ENCODE data around the gene DLGAP4.
A peak's percentile ranks its signal among the peaks of the same experiment; 100 is the strongest.

The DLGAP4 gene

DNA sequence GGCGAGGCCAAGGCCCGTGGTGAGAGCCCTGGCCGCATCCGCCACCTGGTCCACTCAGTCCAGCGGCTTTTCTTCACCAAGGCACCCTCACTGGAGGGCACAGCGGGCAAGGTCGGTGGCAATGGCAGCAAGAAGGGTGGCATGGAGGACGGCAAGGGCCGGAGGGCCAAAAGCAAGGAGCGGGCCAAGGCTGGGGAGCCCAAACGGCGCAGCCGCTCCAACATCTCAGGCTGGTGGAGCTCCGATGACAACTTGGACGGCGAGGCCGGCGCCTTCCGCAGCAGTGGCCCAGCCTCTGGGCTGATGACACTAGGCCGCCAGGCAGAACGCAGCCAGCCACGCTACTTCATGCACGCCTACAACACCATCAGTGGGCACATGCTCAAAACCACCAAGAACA is 126.0 kb downstream of the DLGAP4 start:
- no peak for DNase-seq (ENCODE audit: extremely low spot score)
- ChIA-PET POLR2A (no interaction called here), CTCF (no interaction called here)
- TF ChIP-seq LEF1 (IDR thresholded peaks at IDR 0.05; ENCODE audit: borderline replicate concordance) (no peak), PKNOX1 (IDR thresholded peaks at IDR 0.05) (no peak), FOXK2 (IDR thresholded peaks at IDR 0.05) (no peak), FOXM1 (IDR thresholded peaks at IDR 0.05; ENCODE audit: borderline replicate concordance) (no peak), FOXA1 (IDR thresholded peaks at IDR 0.05) (no peak), HDGF (IDR thresholded peaks at IDR 0.05; ENCODE audit: borderline replicate concordance) (no peak), ELF4 (IDR thresholded peaks at IDR 0.05) (no peak), L3MBTL2 (conservative IDR thresholded peaks at IDR 0.05) (no peak), ARNT (IDR thresholded peaks at IDR 0.05) (no peak), BHLHE40 (IDR thresholded peaks at IDR 0.05; ENCODE audit: borderline replicate concordance) (no peak), NFRKB (IDR thresholded peaks at IDR 0.05) (no peak), SUZ12 (IDR thresholded peaks at IDR 0.05) (no peak), TARDBP (IDR thresholded peaks at IDR 0.05) (no peak), ZNF384 (IDR thresholded peaks at IDR 0.05) (no peak), SP1 (IDR thresholded peaks at IDR 0.05) (no peak), CTBP1 (IDR thresholded peaks at IDR 0.05; ENCODE audit: borderline replicate concordance) (no peak)

DNA sequence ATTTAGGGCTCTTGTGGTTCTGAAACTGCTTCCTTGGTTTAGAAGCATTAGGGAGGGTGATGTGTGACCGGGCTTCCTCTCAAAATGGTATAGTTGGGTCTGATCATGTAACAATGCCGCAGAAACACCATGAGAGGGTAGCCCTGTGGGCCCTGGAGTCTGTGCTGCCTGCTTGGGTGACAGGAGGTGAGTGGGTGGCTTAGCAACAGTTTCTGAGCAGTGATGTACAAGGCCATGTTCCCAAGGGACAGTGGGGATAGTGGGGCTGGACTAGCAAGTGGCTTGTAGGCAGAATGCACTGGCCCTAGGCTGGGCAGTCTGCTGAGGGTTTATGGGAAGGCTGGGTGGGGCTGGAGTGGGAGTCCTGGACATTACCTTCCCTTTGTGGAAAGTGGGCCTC is 128.2 kb downstream of the DLGAP4 start:
- TF ChIP-seq ARNT (IDR thresholded peaks at IDR 0.05) (no peak), BHLHE40 (IDR thresholded peaks at IDR 0.05; ENCODE audit: borderline replicate concordance) (no peak)
- no peak for DNase-seq (ENCODE audit: extremely low spot score)
- POLR2A ChIA-PET = no interaction called here
- CTCF ChIA-PET = no interaction called here

DNA sequence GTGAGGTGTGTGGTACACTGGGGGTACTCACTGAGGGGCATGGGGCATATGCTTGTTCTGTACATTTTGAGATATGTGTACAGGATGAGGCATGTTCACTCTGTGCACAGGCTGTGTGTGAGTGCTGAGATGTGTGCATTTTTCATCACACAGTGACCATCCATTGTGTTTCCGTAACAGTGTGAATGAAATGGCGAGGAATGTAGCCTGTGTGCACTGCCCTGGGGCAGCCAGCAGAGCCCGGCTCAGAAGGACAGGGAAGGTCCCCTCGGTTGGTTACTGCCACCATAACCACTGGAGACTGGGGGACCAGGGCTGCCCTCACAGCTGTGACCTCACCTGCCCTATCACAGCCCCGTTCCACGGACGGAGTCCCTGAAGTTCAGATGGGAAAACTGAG is 129.0 kb downstream of the DLGAP4 start:
- ChIA-PET POLR2A (no interaction called here), CTCF (no interaction called here)
- DNase-seq (ENCODE audit: extremely low spot score) = no peak
- TF ChIP-seq LEF1 (IDR thresholded peaks at IDR 0.05; ENCODE audit: borderline replicate concordance) (no peak), ZNF384 (IDR thresholded peaks at IDR 0.05) (no peak), HDGF (IDR thresholded peaks at IDR 0.05; ENCODE audit: borderline replicate concordance) (no peak), BHLHE40 (IDR thresholded peaks at IDR 0.05; ENCODE audit: borderline replicate concordance) (no peak)

GRCh38 chr20:36435592-36436541 is 129.7 kb downstream of the DLGAP4 start:
- no peak for TF ChIP-seq ELF4 (IDR thresholded peaks at IDR 0.05)
- no peak for TF ChIP-seq CTBP1 (IDR thresholded peaks at IDR 0.05; ENCODE audit: borderline replicate concordance)
- no peak for TF ChIP-seq ZNF384 (IDR thresholded peaks at IDR 0.05)
- TF ChIP-seq L3MBTL2 (conservative IDR thresholded peaks at IDR 0.05) = no peak
- TF ChIP-seq TARDBP (IDR thresholded peaks at IDR 0.05) = no peak
- TF ChIP-seq FOXA1 (IDR thresholded peaks at IDR 0.05) = no peak
- TF ChIP-seq FOXK2 (IDR thresholded peaks at IDR 0.05) = no peak
- TF ChIP-seq PKNOX1 (IDR thresholded peaks at IDR 0.05) = no peak
- no peak for TF ChIP-seq SUZ12 (IDR thresholded peaks at IDR 0.05)
- TF ChIP-seq BHLHE40 (IDR thresholded peaks at IDR 0.05; ENCODE audit: borderline replicate concordance) = no peak
- TF ChIP-seq NFRKB (IDR thresholded peaks at IDR 0.05) = no peak
- TF ChIP-seq ARNT (IDR thresholded peaks at IDR 0.05) = no peak
- no peak for TF ChIP-seq SP1 (IDR thresholded peaks at IDR 0.05)
- ChIA-PET POLR2A (no interaction called here), CTCF (interaction anchor here (1.3 kb wide), 1 partner anchor 36 kb away, joined by 4 read pairs; no protein-coding TSS in a partner anchor)
- DNase-seq (ENCODE audit: extremely low spot score) = peak; percentile 62

GRCh38 chr20:36439040-36439730 is 133.0 kb downstream of the DLGAP4 start:
- peak; percentile 79 for DNase-seq (ENCODE audit: extremely low spot score)
- POLR2A ChIA-PET = no interaction called here
- TF ChIP-seq PKNOX1 (IDR thresholded peaks at IDR 0.05) (no peak), FOXA1 (IDR thresholded peaks at IDR 0.05) (no peak), CTBP1 (IDR thresholded peaks at IDR 0.05; ENCODE audit: borderline replicate concordance) (no peak), TARDBP (IDR thresholded peaks at IDR 0.05) (no peak), L3MBTL2 (conservative IDR thresholded peaks at IDR 0.05) (no peak), ARNT (IDR thresholded peaks at IDR 0.05) (no peak), BHLHE40 (IDR thresholded peaks at IDR 0.05; ENCODE audit: borderline replicate concordance) (no peak), HDGF (IDR thresholded peaks at IDR 0.05; ENCODE audit: borderline replicate concordance) (no peak)
- CTCF ChIA-PET = interaction anchor here (0.6 to 1.6 kb wide), 12 partner anchors 12 to 1767 kb away, joined by 3 to 7 read pairs (median 3); no protein-coding TSS in a partner anchor

DNA sequence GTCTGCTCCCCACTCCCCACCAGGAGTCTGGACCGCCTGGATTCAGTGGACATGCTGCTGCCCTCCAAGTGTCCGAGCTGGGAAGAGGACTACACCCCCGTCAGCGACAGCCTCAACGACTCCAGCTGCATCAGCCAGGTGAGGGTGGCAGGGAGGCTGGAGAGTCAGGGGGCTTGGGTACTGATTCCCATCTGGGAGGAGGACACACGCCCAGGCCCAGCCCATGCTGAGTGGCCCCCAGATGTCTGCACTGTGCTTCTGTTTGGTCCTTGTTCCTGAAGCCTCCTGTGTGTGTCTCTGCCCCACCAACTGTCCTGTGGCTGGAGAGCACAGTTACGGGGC is 133.6 kb downstream of the DLGAP4 start:
- CTCF ChIA-PET = interaction anchor here (0.6 to 1.6 kb wide), 11 partner anchors 11 to 1768 kb away, joined by 3 to 7 read pairs (median 3); no protein-coding TSS in a partner anchor
- POLR2A ChIA-PET = no interaction called here
- TF ChIP-seq ZNF384 (IDR thresholded peaks at IDR 0.05) = no peak
- TF ChIP-seq CTBP1 (IDR thresholded peaks at IDR 0.05; ENCODE audit: borderline replicate concordance) = no peak
- TF ChIP-seq ELF4 (IDR thresholded peaks at IDR 0.05) = no peak
- TF ChIP-seq SP1 (IDR thresholded peaks at IDR 0.05) = no peak
- no peak for TF ChIP-seq NFRKB (IDR thresholded peaks at IDR 0.05)
- no peak for TF ChIP-seq LEF1 (IDR thresholded peaks at IDR 0.05; ENCODE audit: borderline replicate concordance)
- no peak for TF ChIP-seq SUZ12 (IDR thresholded peaks at IDR 0.05)
- TF ChIP-seq FOXK2 (IDR thresholded peaks at IDR 0.05) = no peak
- no peak for TF ChIP-seq PKNOX1 (IDR thresholded peaks at IDR 0.05)
- no peak for TF ChIP-seq BHLHE40 (IDR thresholded peaks at IDR 0.05; ENCODE audit: borderline replicate concordance)
- TF ChIP-seq L3MBTL2 (conservative IDR thresholded peaks at IDR 0.05) = no peak
- TF ChIP-seq HDGF (IDR thresholded peaks at IDR 0.05; ENCODE audit: borderline replicate concordance) = no peak
- TF ChIP-seq FOXA1 (IDR thresholded peaks at IDR 0.05) = no peak
- no peak for TF ChIP-seq ARNT (IDR thresholded peaks at IDR 0.05)
- TF ChIP-seq FOXM1 (IDR thresholded peaks at IDR 0.05; ENCODE audit: borderline replicate concordance) = no peak
- no peak for TF ChIP-seq TARDBP (IDR thresholded peaks at IDR 0.05)
- DNase-seq (ENCODE audit: extremely low spot score) = no peak
